Measurements from ENCODE around the gene OXER1.

OXER1 gene

GRCh38 chr2:42793334-42794270 is 29.7 kb upstream of the OXER1 start:
- DNase-seq (ENCODE audit: low read depth in 2 of 2), result no peak

- no peak for DNase-seq (ENCODE audit: low read depth in 2 of 2)
Observed at GRCh38 chr2:42792583-42793333, 28.8 kb upstream of the OXER1 start, which contains the start of gene HAAO. HAAO (minus strand) TSS chr2:42792583; CDS start chr2:42792536, 47 bp downstream.

GRCh38 chr2:42792087-42792582 is 28.2 kb upstream of the OXER1 start:
- DNase-seq (ENCODE audit: low read depth in 2 of 2), result no peak

- no peak for DNase-seq (ENCODE audit: low read depth in 2 of 2)
Observed at GRCh38 chr2:42791606-42792005, 27.7 kb upstream of the OXER1 start.

GRCh38 chr2:42789751-42790150 is 25.8 kb upstream of the OXER1 start:
- DNase-seq (ENCODE audit: low read depth in 2 of 2), result no peak

- DNase-seq (ENCODE audit: low read depth in 2 of 2), result no peak
Observed at GRCh38 chr2:42788882-42789281, 24.9 kb upstream of the OXER1 start.

GRCh38 chr2:42788478-42788793 is 24.5 kb upstream of the OXER1 start:
- DNase-seq (ENCODE audit: low read depth in 2 of 2), result no peak

GRCh38 chr2:42787788-42788477 is 24.0 kb upstream of the OXER1 start:
- DNase-seq (ENCODE audit: low read depth in 2 of 2), result no peak

GRCh38 chr2:42787424-42787787 is 23.5 kb upstream of the OXER1 start:
- DNase-seq (ENCODE audit: low read depth in 2 of 2), result no peak

GRCh38 chr2:42786561-42787345 is 22.8 kb upstream of the OXER1 start:
- no peak for DNase-seq (ENCODE audit: low read depth in 2 of 2)

- no peak for DNase-seq (ENCODE audit: low read depth in 2 of 2)
Observed at GRCh38 chr2:42784204-42784880, 20.4 kb upstream of the OXER1 start.

- no peak for DNase-seq (ENCODE audit: low read depth in 2 of 2)
Observed at GRCh38 chr2:42783511-42783910, 19.6 kb upstream of the OXER1 start.

- no peak for DNase-seq (ENCODE audit: low read depth in 2 of 2)
Observed at GRCh38 chr2:42781181-42781580, 17.2 kb upstream of the OXER1 start.

GRCh38 chr2:42777883-42778805 is 14.2 kb upstream of the OXER1 start:
- DNase-seq (ENCODE audit: low read depth in 2 of 2), result no peak

GRCh38 chr2:42775810-42776209 is 11.9 kb upstream of the OXER1 start:
- DNase-seq (ENCODE audit: low read depth in 2 of 2), result no peak

- no peak for DNase-seq (ENCODE audit: low read depth in 2 of 2)
Observed at GRCh38 chr2:42775186-42775585, 11.3 kb upstream of the OXER1 start.

GRCh38 chr2:42771546-42772153 is 7.7 kb upstream of the OXER1 start:
- no peak for DNase-seq (ENCODE audit: low read depth in 2 of 2)

GRCh38 chr2:42770288-42771131 is 6.6 kb upstream of the OXER1 start:
- no peak for DNase-seq (ENCODE audit: low read depth in 2 of 2)
